Measurements from ENCODE around the gene MASP1. TPM values are rescaled to one million over a fixed set of nuclear protein-coding genes. Genes with fewer than 3 reads are reported as not detected.
"Not testable (repeated sequence)": the region's sequence is repeated elsewhere in the genome, so short reads cannot be mapped to it uniquely, and the experiment has no call there.

The MASP1 gene
- total RNA-seq, 2 experiments from 2014 or later = not detected

- no peak for TF ChIP-seq EZH2phosphoT487 (IDR thresholded peaks at IDR 0.05; ENCODE audit: borderline replicate concordance, low read depth, low read length)
- no peak for TF ChIP-seq CTCF (conservative IDR thresholded peaks at IDR 0.05; ENCODE audit: low read length)
- intact Hi-C loops (cut with micrococcal nuclease; ENCODE audit: unreplicated experiment) = no loop called here
- Histone ChIP-seq H3K9me2 (ENCODE audit: insufficient read depth, low read length) (no peaks in the 10 kb centered on the region), H3K27ac (ENCODE audit: low read depth, low read length, poor library complexity, severe bottlenecking) (no peak overlapping the region), H3K36me3 (ENCODE audit: insufficient read depth, low read length) (no peaks in the 10 kb centered on the region), H3K79me2 (ENCODE audit: insufficient read depth, low read depth, low read length) (no peaks in the 10 kb centered on the region), H3K4me2 (ENCODE audit: low read length) (no peak overlapping the region), H4K20me1 (ENCODE audit: insufficient read depth, low read length) (no peaks in the 10 kb centered on the region), H2AFZ (ENCODE audit: low read length) (no peak overlapping the region), H3K9me3 (ENCODE audit: low read length) (peaks cover 9% of the 10 kb centered on the region; the same call in 1 of the 2 replicates), H3K4me1 (ENCODE audit: insufficient read depth, low read length, poor library complexity, severe bottlenecking) (peaks cover 8% of the 10 kb centered on the region), H3K4me3 (ENCODE audit: low read depth, low read length, poor library complexity, severe bottlenecking) (no peak overlapping the region)
- ChIA-PET CTCF (ENCODE audit: unreplicated experiment) (no interaction called here), POLR2A (interaction anchor here (1.6 kb wide), 1 partner anchor 8 kb away, joined by 4 read pairs; no protein-coding TSS in a partner anchor)
- no peak for DNase-seq (ENCODE audit: low spot score)
- BruUV-seq (replicated peaks) = no TSS peak
Observed at GRCh38 chr3:187242900-187243299, 48.6 kb downstream of the MASP1 start.

GRCh38 chr3:187242435-187242834, 49.1 kb downstream of the MASP1 start:
- Histone ChIP-seq H3K4me2 (ENCODE audit: low read length) (no peak overlapping the region), H4K20me1 (ENCODE audit: insufficient read depth, low read length) (no peaks in the 10 kb centered on the region), H3K4me3 (ENCODE audit: low read depth, low read length, poor library complexity, severe bottlenecking) (no peak overlapping the region), H3K36me3 (ENCODE audit: insufficient read depth, low read length) (no peaks in the 10 kb centered on the region), H3K79me2 (ENCODE audit: insufficient read depth, low read depth, low read length) (no peaks in the 10 kb centered on the region), H3K9me3 (ENCODE audit: low read length) (peaks cover 9% of the 10 kb centered on the region; the same call in 1 of the 2 replicates), H3K4me1 (ENCODE audit: insufficient read depth, low read length, poor library complexity, severe bottlenecking) (peaks cover 5% of the 10 kb centered on the region), H3K27ac (ENCODE audit: low read depth, low read length, poor library complexity, severe bottlenecking) (no peak overlapping the region), H3K9me2 (ENCODE audit: insufficient read depth, low read length) (no peaks in the 10 kb centered on the region), H2AFZ (ENCODE audit: low read length) (no peak overlapping the region)
- TF ChIP-seq CTCF (conservative IDR thresholded peaks at IDR 0.05; ENCODE audit: low read length) = no peak
- ChIA-PET CTCF (ENCODE audit: unreplicated experiment) (no interaction called here), POLR2A (interaction anchor here (1.6 kb wide), 1 partner anchor 8 kb away, joined by 4 read pairs; no protein-coding TSS in a partner anchor)
- BruUV-seq (replicated peaks) = no TSS peak
- DNase-seq (ENCODE audit: low spot score) = no peak
- intact Hi-C loops (cut with micrococcal nuclease; ENCODE audit: unreplicated experiment) = no loop called here

- H3K9me3 ChIP-seq (ENCODE audit: low read length); H3K4me2 ChIP-seq (ENCODE audit: low read length); H3K79me2 ChIP-seq (ENCODE audit: insufficient read depth, low read depth, low read length); H3K36me3 ChIP-seq (ENCODE audit: insufficient read depth, low read length); BruUV-seq (replicated peaks); H3K27ac ChIP-seq (ENCODE audit: low read depth, low read length, poor library complexity, severe bottlenecking); DNase-seq (ENCODE audit: low spot score); H3K4me3 ChIP-seq (ENCODE audit: low read depth, low read length, poor library complexity, severe bottlenecking); CTCF ChIA-PET (ENCODE audit: unreplicated experiment); H4K20me1 ChIP-seq (ENCODE audit: insufficient read depth, low read length); H3K9me2 ChIP-seq (ENCODE audit: insufficient read depth, low read length); H3K4me1 ChIP-seq (ENCODE audit: insufficient read depth, low read length, poor library complexity, severe bottlenecking); intact Hi-C loops (cut with micrococcal nuclease; ENCODE audit: unreplicated experiment); H2AFZ ChIP-seq (ENCODE audit: low read length): not testable (repeated sequence)
- POLR2A ChIA-PET = interaction anchor here (1.2 kb wide), 1 partner anchor 15 kb away, joined by 5 read pairs; no protein-coding TSS in a partner anchor
Observed at GRCh38 chr3:187238835-187239234, 52.7 kb downstream of the MASP1 start.

Measured in OCI-LY7 (cell line).